ENCODE results near the gene C14orf180. TPM values are rescaled to one million over a fixed set of nuclear protein-coding genes. Genes with fewer than 3 reads are reported as not detected.

C14orf180 gene
- total RNA-seq, 1 experiment from 2014 or later, result not detected

DNA sequence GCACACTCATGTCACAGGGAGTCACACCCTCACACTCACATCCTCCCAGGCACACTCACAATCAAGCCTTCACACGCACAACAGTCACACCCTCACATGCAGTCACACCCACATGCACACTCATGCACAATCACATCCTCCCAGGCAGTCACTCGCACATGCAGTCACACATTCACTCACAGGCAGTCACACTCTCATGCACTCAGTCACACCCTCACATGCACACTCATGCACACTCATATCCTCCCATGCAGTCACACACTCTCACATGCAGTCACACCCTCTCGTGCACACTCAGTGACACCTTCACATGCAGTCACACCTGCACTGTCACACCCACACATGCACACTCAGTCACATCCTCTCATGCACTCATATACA lies 12.7 kb downstream of the C14orf180 start:
- intact Hi-C loops (cut with micrococcal nuclease; ENCODE audit: unreplicated experiment), result no loop called here

DNA sequence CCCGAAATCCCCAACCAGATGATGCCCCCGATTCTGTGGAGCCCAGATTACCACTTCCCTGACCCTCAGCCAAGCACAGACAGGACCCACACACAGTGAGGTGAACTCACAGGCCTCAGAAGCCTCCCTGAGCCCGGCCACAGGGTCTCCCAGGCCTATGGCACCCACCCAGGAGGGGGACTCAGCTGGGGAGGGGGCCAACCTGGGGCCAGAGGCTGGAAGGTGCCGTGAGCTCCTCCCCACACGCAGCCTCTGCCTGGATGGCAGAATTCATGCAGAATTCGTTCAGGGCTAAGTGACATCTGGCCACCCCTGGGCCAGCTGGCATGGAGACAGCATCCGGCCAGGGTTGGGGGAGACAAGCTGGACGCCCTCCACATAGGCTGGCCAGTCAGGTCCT lies 13.2 kb downstream of the C14orf180 start:
- BruUV-seq (replicated peaks), result no TSS peak
- Histone ChIP-seq H3K27me3 (ENCODE audit: control insufficient read depth, insufficient read depth, low read length) (no peaks in the 10 kb centered on the region), H3K27ac (ENCODE audit: low read length) (no peak overlapping the region), H3K36me3 (ENCODE audit: control insufficient read depth, insufficient read depth, low read length) (no peaks in the 10 kb centered on the region), H3K4me1 (ENCODE audit: control insufficient read depth, insufficient read depth, low read length) (no peaks in the 10 kb centered on the region), H3K9me3 (ENCODE audit: control insufficient read depth, insufficient read depth, low read depth, low read length) (no peaks in the 10 kb centered on the region), H3K4me3 (ENCODE audit: low read depth in 2 of 2, low read length in 2 of 2) (no peak overlapping the region)
- in situ Hi-C loops (cut with HindIII; ENCODE audit: low pct_unique_long_range_greater_than_20kb, low sequenced_read_pairs) (no loop called here), intact Hi-C loops (cut with micrococcal nuclease; ENCODE audit: unreplicated experiment) (no loop called here)
- DNase-seq (ENCODE audit: low read depth, low spot score) (no peak), ATAC-seq (no peak)
- ChIA-PET POLR2A (no interaction called here), CTCF (interaction anchor here (0.9 kb wide), 1 partner anchor 16 kb away, joined by 9 read pairs; no protein-coding TSS in a partner anchor)
- no peak for TF ChIP-seq POLR2AphosphoS5 (IDR thresholded peaks at IDR 0.05; ENCODE audit: low read depth, low read length)
- no peak for TF ChIP-seq SIN3A (IDR thresholded peaks at IDR 0.05; ENCODE audit: borderline replicate concordance, insufficient read depth, low read depth, low read length)
- TF ChIP-seq TCF7L2 (IDR thresholded peaks at IDR 0.05; ENCODE audit: low read depth, low read length), result no peak
- TF ChIP-seq, protein P1, sequence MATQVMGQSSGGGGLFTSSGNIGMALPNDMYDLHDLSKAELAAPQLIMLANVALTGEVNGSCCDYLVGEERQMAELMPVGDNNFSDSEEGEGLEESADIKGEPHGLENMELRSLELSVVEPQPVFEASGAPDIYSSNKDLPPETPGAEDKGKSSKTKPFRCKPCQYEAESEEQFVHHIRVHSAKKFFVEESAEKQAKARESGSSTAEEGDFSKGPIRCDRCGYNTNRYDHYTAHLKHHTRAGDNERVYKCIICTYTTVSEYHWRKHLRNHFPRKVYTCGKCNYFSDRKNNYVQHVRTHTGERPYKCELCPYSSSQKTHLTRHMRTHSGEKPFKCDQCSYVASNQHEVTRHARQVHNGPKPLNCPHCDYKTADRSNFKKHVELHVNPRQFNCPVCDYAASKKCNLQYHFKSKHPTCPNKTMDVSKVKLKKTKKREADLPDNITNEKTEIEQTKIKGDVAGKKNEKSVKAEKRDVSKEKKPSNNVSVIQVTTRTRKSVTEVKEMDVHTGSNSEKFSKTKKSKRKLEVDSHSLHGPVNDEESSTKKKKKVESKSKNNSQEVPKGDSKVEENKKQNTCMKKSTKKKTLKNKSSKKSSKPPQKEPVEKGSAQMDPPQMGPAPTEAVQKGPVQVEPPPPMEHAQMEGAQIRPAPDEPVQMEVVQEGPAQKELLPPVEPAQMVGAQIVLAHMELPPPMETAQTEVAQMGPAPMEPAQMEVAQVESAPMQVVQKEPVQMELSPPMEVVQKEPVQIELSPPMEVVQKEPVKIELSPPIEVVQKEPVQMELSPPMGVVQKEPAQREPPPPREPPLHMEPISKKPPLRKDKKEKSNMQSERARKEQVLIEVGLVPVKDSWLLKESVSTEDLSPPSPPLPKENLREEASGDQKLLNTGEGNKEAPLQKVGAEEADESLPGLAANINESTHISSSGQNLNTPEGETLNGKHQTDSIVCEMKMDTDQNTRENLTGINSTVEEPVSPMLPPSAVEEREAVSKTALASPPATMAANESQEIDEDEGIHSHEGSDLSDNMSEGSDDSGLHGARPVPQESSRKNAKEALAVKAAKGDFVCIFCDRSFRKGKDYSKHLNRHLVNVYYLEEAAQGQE (IDR thresholded peaks at IDR 0.05; ENCODE audit: insufficient read depth in 1 of 2, low read depth in 2 of 2, low read length in 1 of 2), result no peak
- TF ChIP-seq, protein P2, sequence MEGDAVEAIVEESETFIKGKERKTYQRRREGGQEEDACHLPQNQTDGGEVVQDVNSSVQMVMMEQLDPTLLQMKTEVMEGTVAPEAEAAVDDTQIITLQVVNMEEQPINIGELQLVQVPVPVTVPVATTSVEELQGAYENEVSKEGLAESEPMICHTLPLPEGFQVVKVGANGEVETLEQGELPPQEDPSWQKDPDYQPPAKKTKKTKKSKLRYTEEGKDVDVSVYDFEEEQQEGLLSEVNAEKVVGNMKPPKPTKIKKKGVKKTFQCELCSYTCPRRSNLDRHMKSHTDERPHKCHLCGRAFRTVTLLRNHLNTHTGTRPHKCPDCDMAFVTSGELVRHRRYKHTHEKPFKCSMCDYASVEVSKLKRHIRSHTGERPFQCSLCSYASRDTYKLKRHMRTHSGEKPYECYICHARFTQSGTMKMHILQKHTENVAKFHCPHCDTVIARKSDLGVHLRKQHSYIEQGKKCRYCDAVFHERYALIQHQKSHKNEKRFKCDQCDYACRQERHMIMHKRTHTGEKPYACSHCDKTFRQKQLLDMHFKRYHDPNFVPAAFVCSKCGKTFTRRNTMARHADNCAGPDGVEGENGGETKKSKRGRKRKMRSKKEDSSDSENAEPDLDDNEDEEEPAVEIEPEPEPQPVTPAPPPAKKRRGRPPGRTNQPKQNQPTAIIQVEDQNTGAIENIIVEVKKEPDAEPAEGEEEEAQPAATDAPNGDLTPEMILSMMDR (IDR thresholded peaks at IDR 0.05), result no peak

More for the DNA sequence above, 12.7 kb downstream of the C14orf180 start:
- BruUV-seq (replicated peaks), result no TSS peak
- H3K9me3 ChIP-seq (ENCODE audit: control insufficient read depth, insufficient read depth, low read depth, low read length), result no peaks in the 10 kb centered on the region
- H3K4me1 ChIP-seq (ENCODE audit: control insufficient read depth, insufficient read depth, low read length), result no peaks in the 10 kb centered on the region
- ATAC-seq (no peak), DNase-seq (ENCODE audit: low read depth, low spot score) (no peak)
- H3K27me3 ChIP-seq (ENCODE audit: control insufficient read depth, insufficient read depth, low read length), result no peaks in the 10 kb centered on the region
- no peak overlapping the region for H3K27ac ChIP-seq (ENCODE audit: low read length)
- POLR2A ChIA-PET, result no interaction called here
- TF ChIP-seq, protein P2 (IDR thresholded peaks at IDR 0.05), result no peak
- TF ChIP-seq SIN3A (IDR thresholded peaks at IDR 0.05; ENCODE audit: borderline replicate concordance, insufficient read depth, low read depth, low read length) (no peak), TCF7L2 (IDR thresholded peaks at IDR 0.05; ENCODE audit: low read depth, low read length) (no peak)
- TF ChIP-seq, protein P1 (IDR thresholded peaks at IDR 0.05; ENCODE audit: insufficient read depth in 1 of 2, low read depth in 2 of 2, low read length in 1 of 2), result no peak
- CTCF ChIA-PET, result no interaction called here
- H3K4me3 ChIP-seq (ENCODE audit: low read depth in 2 of 2, low read length in 2 of 2), result no peak overlapping the region
- in situ Hi-C loops (cut with HindIII; ENCODE audit: low pct_unique_long_range_greater_than_20kb, low sequenced_read_pairs), result no loop called here
- H3K36me3 ChIP-seq (ENCODE audit: control insufficient read depth, insufficient read depth, low read length), result no peaks in the 10 kb centered on the region
